Measurements from ENCODE around the gene FAM3A. TPM values are rescaled to one million over a fixed set of nuclear protein-coding genes. Genes with fewer than 3 reads are reported as not detected.

FAM3A gene
- total and polyA plus RNA-seq, 2 of the 8 experiments (the other 6 are each of a cell fraction or from before 2014, with no cell fraction given), result 16.2 to 18.6 TPM

DNA sequence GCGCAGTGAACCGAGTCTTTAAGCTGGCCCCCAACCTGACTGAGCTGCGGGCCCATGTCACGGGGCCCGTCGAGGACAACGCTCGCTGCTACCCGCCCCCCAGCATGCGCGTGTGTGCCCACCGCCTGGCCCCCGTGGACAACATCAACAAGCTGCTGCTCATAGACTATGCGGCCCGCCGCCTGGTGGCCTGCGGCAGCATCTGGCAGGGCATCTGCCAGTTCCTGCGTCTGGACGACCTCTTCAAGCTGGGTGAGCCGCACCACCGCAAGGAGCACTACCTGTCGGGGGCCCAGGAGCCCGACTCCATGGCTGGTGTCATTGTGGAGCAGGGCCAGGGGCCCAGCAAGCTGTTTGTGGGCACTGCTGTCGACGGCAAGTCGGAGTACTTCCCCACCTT lies 55.7 kb downstream of the FAM3A start (continued):
- no peak for TF ChIP-seq ATF2 (IDR thresholded peaks at IDR 0.05; ENCODE audit: low read length)
- TF ChIP-seq SAP30 (IDR thresholded peaks at IDR 0.05; ENCODE audit: insufficient read depth, insufficient replicate concordance, low read length), result no peak
- TF ChIP-seq KDM4A (IDR thresholded peaks at IDR 0.05; ENCODE audit: low read depth, low read length, severe bottlenecking), result no peak
- TF ChIP-seq PHF8 (conservative IDR thresholded peaks at IDR 0.05; ENCODE audit: low read depth, low read length), result no peak
- TF ChIP-seq, protein P1, sequence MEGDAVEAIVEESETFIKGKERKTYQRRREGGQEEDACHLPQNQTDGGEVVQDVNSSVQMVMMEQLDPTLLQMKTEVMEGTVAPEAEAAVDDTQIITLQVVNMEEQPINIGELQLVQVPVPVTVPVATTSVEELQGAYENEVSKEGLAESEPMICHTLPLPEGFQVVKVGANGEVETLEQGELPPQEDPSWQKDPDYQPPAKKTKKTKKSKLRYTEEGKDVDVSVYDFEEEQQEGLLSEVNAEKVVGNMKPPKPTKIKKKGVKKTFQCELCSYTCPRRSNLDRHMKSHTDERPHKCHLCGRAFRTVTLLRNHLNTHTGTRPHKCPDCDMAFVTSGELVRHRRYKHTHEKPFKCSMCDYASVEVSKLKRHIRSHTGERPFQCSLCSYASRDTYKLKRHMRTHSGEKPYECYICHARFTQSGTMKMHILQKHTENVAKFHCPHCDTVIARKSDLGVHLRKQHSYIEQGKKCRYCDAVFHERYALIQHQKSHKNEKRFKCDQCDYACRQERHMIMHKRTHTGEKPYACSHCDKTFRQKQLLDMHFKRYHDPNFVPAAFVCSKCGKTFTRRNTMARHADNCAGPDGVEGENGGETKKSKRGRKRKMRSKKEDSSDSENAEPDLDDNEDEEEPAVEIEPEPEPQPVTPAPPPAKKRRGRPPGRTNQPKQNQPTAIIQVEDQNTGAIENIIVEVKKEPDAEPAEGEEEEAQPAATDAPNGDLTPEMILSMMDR (IDR thresholded peaks at IDR 0.05; ENCODE audit: control extremely low read depth in 1 of 3, insufficient read depth in 1 of 3, low read depth in 1 of 3, low read length in 3 of 3), result no peak
- no peak for TF ChIP-seq SIN3A (conservative IDR thresholded peaks at IDR 0.05 in 1 of 2, IDR thresholded peaks at IDR 0.05 in 1 of 2; ENCODE audit: low read depth in 1 of 2, low read length in 2 of 2)
- TF ChIP-seq CHD2 (IDR thresholded peaks at IDR 0.05; ENCODE audit: low read length), result no peak

All from H1 (cell line).